Motor neuron (in vitro differentiated cells): ENCODE data around the gene ELOVL2. TPM values are rescaled to one million over a fixed set of nuclear protein-coding genes. Genes with fewer than 3 reads are reported as not detected.

Source experiments
- total RNA-seq, 8 experiments: library from RNA; unstranded; fragments of 300-600 nt; gene quantifications; 2 replicates each; pipeline versions ENCODE4 v1.2.3 to v1.2.4, GENCODE V29; 2022

The ELOVL2 gene
- total RNA-seq, 8 experiments from 2014 or later: 0.20 to 21.8 (median 6.4) TPM

Other genes with a start within 250 kb of the ELOVL2 start
- gene MAK, start 205.8 kb downstream of the ELOVL2 start, total RNA-seq: 1 to 10 TPM in 4 of 8 experiments, under 1 TPM in 4; 0.25 to 5.1 (median 0.87) TPM
- under 1 TPM in 6 of 8 experiments, not detected in 2; 0.13 to 0.57 (median 0.20) TPM for gene GCM2, start 162.3 kb downstream of the ELOVL2 start, total RNA-seq
- 1 to 10 TPM in 7 of 8 experiments, not detected in 1; 1.0 to 3.3 (median 2.5) TPM for gene SYCP2L, start 157.3 kb downstream of the ELOVL2 start, total RNA-seq
- 10 to 100 TPM; 10.7 to 32.4 (median 19.5) TPM for gene SMIM13, start 49.5 kb upstream of the ELOVL2 start, total RNA-seq
- 1 to 10 TPM in 5 of 8 experiments, under 1 TPM in 3; 0.49 to 3.9 (median 1.1) TPM for gene ERVFRD-1, start 67.4 kb upstream of the ELOVL2 start, total RNA-seq
- 10 to 100 TPM in 3 of 8 experiments, 1 to 10 TPM in 5; 1.4 to 48.0 (median 6.5) TPM for gene NEDD9, start 188.4 kb upstream of the ELOVL2 start, total RNA-seq